A549 (cell line): ENCODE data around the gene CLASP1. TPM values are rescaled to one million over a fixed set of nuclear protein-coding genes. Genes with fewer than 3 reads are reported as not detected.
"Not testable (repeated sequence)": the region's sequence is repeated elsewhere in the genome, so short reads cannot be mapped to it uniquely, and the experiment has no call there.

Source experiments
- ATAC-seq, 2 experiments: fragments of 200-7000 bp in 1 of 2; fragments of >200 bp in 1 of 2; cut with Nextera tagmentation in 1 of 2; cut with Tn5 transposase in 1 of 2; 3 replicates each; pipeline versions ENCODE4 v1.8.0 to v1.9.1; 2018 to 2020; ENCODE audit warnings: mild to moderate bottlenecking in 1 of 2, moderate library complexity in 1 of 2
- CTCF ChIA-PET: fragments of 300-600 bp; sonication (Branson Sonifier 250); formaldehyde crosslinking; extraction: SDS; loops from one replicate; lab custom pipeline; 2021; ENCODE audit warnings: antibody characterized with exemption, inconsistent platforms; lab: Yijun Ruan, JAX
- POLR2A ChIA-PET: fragments of 350-600 bp; formaldehyde crosslinking; extraction: SDS; loops from one replicate; lab custom pipeline; 2021; ENCODE audit warnings: antibody characterized with exemption, inconsistent platforms; lab: Yijun Ruan, JAX
- DNase-seq, 2 experiments: peaks; one replicate each; pipeline versions ENCODE4 v3.0.0 to v3.0.0-alpha.2; 2011 to 2016; ENCODE audit warnings: low read depth in 1 of 2, low spot score in 1 of 2
- FAIRE-seq: peaks from 2 replicates; lab custom pipeline; 2011; peaks lifted over from hg19 to GRCh38; lab: Jason Lieb, UNC
- H3K27ac ChIP-seq, 2 experiments: fragments of >200 bp; sonication (Bioruptor Twin); formaldehyde crosslinking; 3 replicates each; pipeline ENCODE4 v1.5.1; 2016 to 2017
- H3K4me1 ChIP-seq: fragments of >200 bp; sonication (Bioruptor Twin); formaldehyde crosslinking; 3 replicates; pipeline ENCODE4 v1.6.1; 2016
- H3K4me2 ChIP-seq: fragments of >200 bp; sonication (Bioruptor Twin); formaldehyde crosslinking; 3 replicates; pipeline ENCODE4 v1.6.1; 2016
- H3K4me3 ChIP-seq: fragments of >200 bp; sonication (Bioruptor Twin); formaldehyde crosslinking; 3 replicates; pipeline ENCODE4 v1.5.1; 2016
- H3K9me3 ChIP-seq: fragments of >200 bp; sonication (Bioruptor Twin); formaldehyde crosslinking; 3 replicates; pipeline ENCODE4 v1.6.1; 2016
- BHLHE40 ChIP-seq: IDR thresholded peaks from 2 replicates; pipeline ENCODE4 v1.6.1; 2012; ENCODE audit warnings: low read depth, low read length, inconsistent platforms
- CBX8 ChIP-seq: fragments of 200-600 bp; sonication (generic); IDR thresholded peaks from 2 replicates; pipeline ENCODE4 v1.6.1; 2016
- CHD2 ChIP-seq: fragments of 150-350 bp; IDR thresholded peaks from 2 replicates; pipeline ENCODE4 v1.6.1; 2014; ENCODE audit warnings: low read length; ENCODE audit not compliant: partially characterized antibody
- E2F6 ChIP-seq: IDR thresholded peaks from 2 replicates; pipeline ENCODE4 v1.6.1; 2012; ENCODE audit warnings: low read depth, borderline replicate concordance
- ELK1 ChIP-seq: fragments of 150-350 bp; IDR thresholded peaks from 2 replicates; pipeline ENCODE4 v1.6.1; 2014; ENCODE audit warnings: low read depth, mild to moderate bottlenecking, low read length
- EP300 ChIP-seq, 2 experiments: fragments of >200 bp; sonication (Bioruptor Twin); formaldehyde crosslinking; IDR thresholded peaks; 2 replicates in 1 of 2; 3 replicates in 1 of 2; pipeline ENCODE4 v1.6.1; 2016 to 2017
- FOSL2 ChIP-seq, 2 experiments: fragments of 450-650 bp in 1 of 2; fragments of >200 bp in 1 of 2; sonication (Bioruptor Twin) in 1 of 2; formaldehyde crosslinking; IDR thresholded peaks; 2 replicates each; pipeline versions ENCODE4 v1.5.0 to v1.6.1; 2016 to 2020; ENCODE audit warnings: mild to moderate bottlenecking in 1 of 2, moderate library complexity in 1 of 2
- FOXS1 ChIP-seq: fragments of 250-450 bp; sonication (Bioruptor Pico); IDR thresholded peaks from 2 replicates; pipeline ENCODE4 v1.5.0; 2020; ENCODE audit warnings: mild to moderate bottlenecking, moderate library complexity
- HDAC2 ChIP-seq: fragments of 200-600 bp; sonication (generic); IDR thresholded peaks from 2 replicates; pipeline ENCODE4 v1.6.1; 2016
- HEYL ChIP-seq: fragments of 250-450 bp; sonication (Bioruptor Pico); IDR thresholded peaks from 2 replicates; pipeline ENCODE4 v1.8.0; 2021; ENCODE audit warnings: mild to moderate bottlenecking, moderate library complexity
- HMGXB4 ChIP-seq: fragments of 250-450 bp; sonication (Bioruptor Pico); IDR thresholded peaks from 2 replicates; pipeline ENCODE4 v1.5.0; 2021; ENCODE audit warnings: mild to moderate bottlenecking, moderate library complexity, borderline replicate concordance
- KDM5A ChIP-seq: fragments of 200-600 bp; sonication (generic); IDR thresholded peaks from 2 replicates; pipeline ENCODE4 v1.6.1; 2016; ENCODE audit warnings: antibody characterized with exemption, mild to moderate bottlenecking
- MAZ ChIP-seq: fragments of 150-350 bp; IDR thresholded peaks from 2 replicates; pipeline ENCODE4 v1.6.1; 2014; ENCODE audit warnings: antibody characterized with exemption, low read depth, low read length, borderline replicate concordance
- MYC ChIP-seq: IDR thresholded peaks from 2 replicates; pipeline ENCODE4 v1.6.1; 2012; ENCODE audit warnings: mild to moderate bottlenecking, inconsistent platforms, low read length, improper control_type of control experiment, borderline replicate concordance
- NFE2L2 ChIP-seq: fragments of 150-350 bp; conservative IDR thresholded peaks from 2 replicates; pipeline ENCODE4 v1.6.1; 2014; ENCODE audit warnings: low read length
- NR3C1 ChIP-seq: fragments of >200 bp; sonication (Bioruptor Twin); formaldehyde crosslinking; IDR thresholded peaks from 3 replicates; pipeline ENCODE4 v1.6.1; 2017
- REST ChIP-seq: fragments of 200-600 bp; sonication (generic); IDR thresholded peaks from 2 replicates; pipeline ENCODE4 v1.6.1; 2016; ENCODE audit warnings: antibody characterized with exemption, mild to moderate bottlenecking, moderate library complexity
- SREBF2 ChIP-seq: fragments of 450-650 bp; IDR thresholded peaks from 2 replicates; pipeline ENCODE4 v1.6.1; 2014; ENCODE audit warnings: mild to moderate bottlenecking, moderate library complexity
- TP53 ChIP-seq: fragments of 250-450 bp; sonication (Bioruptor Pico); IDR thresholded peaks from 2 replicates; pipeline ENCODE4 v1.5.0; 2021; ENCODE audit warnings: mild to moderate bottlenecking, moderate library complexity
- USF2 ChIP-seq: fragments of 450-650 bp; IDR thresholded peaks from 2 replicates; pipeline ENCODE4 v1.6.1; 2014; ENCODE audit warnings: antibody characterized with exemption
- ZNF302 ChIP-seq: fragments of 250-450 bp; sonication (Bioruptor Pico); IDR thresholded peaks from 2 replicates; pipeline ENCODE4 v1.9.0; 2021; ENCODE audit warnings: inconsistent platforms, mild to moderate bottlenecking, moderate library complexity
- WGBS: methylation state at CpG from one replicate; pipeline ENCODE4 v1.1.6; 2017; ENCODE audit errors: missing lambda C conversion rate; 5-methylcytosine and 5-hydroxymethylcytosine counted together
- polyA plus RNA-seq, 4 experiments: library from polyadenylated mRNA; depleted of rRNA in 3 of 4; stranded (reverse); fragments of >200 nt; fragmentation: RNase III in 1 of 4; extraction: RNeasy Plus Mini Kit Qiagen cat#74134 plus additional on column Dnase treatment in 1 of 4; gene quantifications; 2 replicates in 3 of 4; 3 replicates in 1 of 4; pipeline ENCODE4 v1.2.3, GENCODE V29; 2011 to 2017

The CLASP1 gene
- polyA plus RNA-seq, 2 of the 4 experiments (the other 2 are of a cell fraction): 11.7 to 15.8 TPM

- no peak overlapping the region for H3K4me2 ChIP-seq
- WGBS: 74% methylated on average over 6 of the region's 6 CpGs
- peak overlapping the region in 1 of 2 experiments; percentile 45; a peak in 2 of 6 replicates for H3K27ac ChIP-seq
- TF ChIP-seq NR3C1 (no peak), MAZ (no peak)
- peaks cover 24% of the 10 kb centered on the region for H3K4me1 ChIP-seq
- H3K4me3 ChIP-seq: no peak overlapping the region
- no peak for FAIRE-seq
- no peak for ATAC-seq
- CTCF ChIA-PET: interaction anchor here (0.7 kb wide), 1 partner anchor 41 kb away, joined by 3 read pairs; no protein-coding TSS in a partner anchor
- no peak for DNase-seq
- no peaks in the 10 kb centered on the region for H3K9me3 ChIP-seq
- POLR2A ChIA-PET: no interaction called here
These were observed 45.3 kb upstream of the CLASP1 start for GRCh38 chr2:121694398-121695170.

GRCh38 chr2:121690572-121690971, 41.3 kb upstream of the CLASP1 start:
- DNase-seq, H3K4me2 ChIP-seq, FAIRE-seq, H3K4me1 ChIP-seq, ATAC-seq, H3K4me3 ChIP-seq, H3K9me3 ChIP-seq, H3K27ac ChIP-seq, CTCF ChIA-PET, POLR2A ChIA-PET: not testable (repeated sequence)
- 93% methylated on average over 3 of the region's 3 CpGs for WGBS

- Histone ChIP-seq H3K4me2 (no peak overlapping the region), H3K9me3 (no peaks in the 10 kb centered on the region), H3K4me3 (no peak overlapping the region), H3K4me1 (peaks cover 7% of the 10 kb centered on the region; the same call in 1 of the 3 replicates), H3K27ac (no peak overlapping the region)
- ChIA-PET POLR2A (interaction anchor here (1.0 kb wide), 1 partner anchor 40 kb away, joined by 4 read pairs; the partner anchor contains the start of gene CLASP1), CTCF (interaction anchor here (1.2 to 1.4 kb wide), 2 partner anchors 10 to 36 kb away, joined by 4 read pairs; no protein-coding TSS in a partner anchor)
- no peak for TF ChIP-seq FOSL2 (IDR thresholded peaks at IDR 0.05)
- TF ChIP-seq FOSL2 (CRISPR knock-in tag; IDR thresholded peaks at IDR 0.05): no peak
- no peak for TF ChIP-seq MAZ
- TF ChIP-seq BHLHE40: no peak
- TF ChIP-seq HEYL: no peak
- TF ChIP-seq CHD2: no peak
- no peak for TF ChIP-seq ZNF302 (CRISPR knock-in tag)
- TF ChIP-seq USF2: no peak
- TF ChIP-seq NFE2L2: no peak
- no peak for TF ChIP-seq SREBF2
- no peak for TF ChIP-seq HMGXB4 (CRISPR knock-in tag)
- TF ChIP-seq MYC: no peak
- TF ChIP-seq REST: no peak
- TF ChIP-seq EP300 (IDR thresholded peaks at IDR 0.05): no peak
- TF ChIP-seq ELK1: no peak
- TF ChIP-seq CBX8: no peak
- TF ChIP-seq HDAC2: no peak
- TF ChIP-seq FOXS1 (CRISPR knock-in tag): no peak
- TF ChIP-seq TP53 (CRISPR knock-in tag): no peak
- no peak for TF ChIP-seq E2F6
- no peak for TF ChIP-seq KDM5A
- WGBS: 66% methylated on average over 6 of the region's 6 CpGs
- ATAC-seq (peak; percentile 71 to 73; a peak in 3 of 6 replicates), FAIRE-seq (no peak), DNase-seq (peak in 1 of 2 experiments; percentile 31)
These were observed 40.8 kb upstream of the CLASP1 start for GRCh38 chr2:121690095-121690494.
